Stimulated activated memory B cell treated with anti-CD40 and anti-IgM and Interleukin-4, amounts not matched to agents 10 μg/mL and 1 μg/mL and 100 μg/mL, for 72 hours (primary cell): ENCODE results near the gene ITLN1.

Experiments used
- ATAC-seq: fragments of 150-1000 bp; cut with Tn5 transposase; 2 replicates; pipeline ENCODE4 v1.10.0; 2021
- H3K27ac Mint-ChIP-seq: one replicate; pipeline ENCODE4 v1.8.0; 2022; ENCODE audit warnings: mild to moderate bottlenecking, mixed read lengths
- H3K27me3 Mint-ChIP-seq: one replicate; pipeline ENCODE4 v1.8.0; 2022; ENCODE audit warnings: mixed read lengths
- H3K36me3 Mint-ChIP-seq: one replicate; pipeline ENCODE4 v1.8.0; 2022; ENCODE audit warnings: mixed read lengths
- H3K4me1 Mint-ChIP-seq: one replicate; pipeline ENCODE4 v1.8.0; 2022; ENCODE audit warnings: mixed read lengths
- H3K4me3 Mint-ChIP-seq: one replicate; pipeline ENCODE4 v1.8.0; 2022; ENCODE audit warnings: mild to moderate bottlenecking, moderate library complexity, mixed read lengths
- H3K9me3 Mint-ChIP-seq: one replicate; pipeline ENCODE4 v1.8.0; 2022; ENCODE audit warnings: mixed read lengths

Gene ITLN1

DNA sequence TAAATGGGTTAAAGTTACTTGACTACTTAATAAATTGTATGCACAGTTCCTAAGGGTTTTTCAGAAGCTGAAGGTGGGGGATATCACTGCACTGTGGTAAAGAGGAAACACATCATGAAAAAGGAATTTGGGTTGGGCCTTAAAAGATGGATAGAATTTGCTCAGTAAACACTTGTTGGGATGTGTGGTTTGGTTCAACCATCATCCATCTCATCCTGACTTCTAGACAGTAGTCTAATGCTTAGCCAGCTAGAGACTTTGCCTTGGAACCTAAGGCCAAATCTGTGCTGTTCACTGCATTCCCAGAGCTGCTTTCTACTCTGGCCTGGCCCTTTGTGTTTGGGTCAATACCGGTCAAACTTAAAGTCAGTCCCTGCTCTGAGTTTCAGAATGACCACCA is 58.4 kb downstream of the ITLN1 start:
- H3K36me3 Mint-ChIP-seq = peaks cover 49% of the 10 kb centered on the region
- no peak overlapping the region for H3K4me3 Mint-ChIP-seq
- no peak overlapping the region for H3K27ac Mint-ChIP-seq
- H3K27me3 Mint-ChIP-seq = no peaks in the 10 kb centered on the region
- ATAC-seq = no peak
- no peaks in the 10 kb centered on the region for H3K9me3 Mint-ChIP-seq
- peaks cover 24% of the 10 kb centered on the region for H3K4me1 Mint-ChIP-seq
